GM04504 (cell line): ENCODE data around the gene PNMA6E.

Experiments used
- DNase-seq: peaks from one replicate; pipeline ENCODE4 v3.0.0-alpha.2; 2012; ENCODE audit warnings: low read depth

PNMA6E gene

GRCh38 chrX:153384390-153384789, 16.8 kb downstream of the PNMA6E start:
- no peak for DNase-seq

- no peak for DNase-seq
These were observed 18.3 kb downstream of the PNMA6E start for GRCh38 chrX:153382563-153383482.

GRCh38 chrX:153381684-153382532, 19.2 kb downstream of the PNMA6E start:
- peak; percentile 59 for DNase-seq

- no peak for DNase-seq
These were observed 20.5 kb downstream of the PNMA6E start for GRCh38 chrX:153380691-153381090.

- no peak for DNase-seq
These were observed 21.1 kb downstream of the PNMA6E start for GRCh38 chrX:153379971-153380581.

- no peak for DNase-seq
These were observed 21.6 kb downstream of the PNMA6E start for GRCh38 chrX:153379508-153379907.

GRCh38 chrX:153378607-153379006, 22.5 kb downstream of the PNMA6E start:
- no peak for DNase-seq

GRCh38 chrX:153377727-153378126, 23.4 kb downstream of the PNMA6E start:
- no peak for DNase-seq

- no peak for DNase-seq
These were observed 25.6 kb downstream of the PNMA6E start for GRCh38 chrX:153375571-153375970.

- no peak for DNase-seq
These were observed 26.7 kb downstream of the PNMA6E start for GRCh38 chrX:153374426-153374825.

- no peak for DNase-seq
These were observed 28.2 kb downstream of the PNMA6E start for GRCh38 chrX:153372949-153373348.

GRCh38 chrX:153371256-153371655, 29.9 kb downstream of the PNMA6E start:
- DNase-seq, result no peak

- no peak for DNase-seq
These were observed 30.7 kb downstream of the PNMA6E start for GRCh38 chrX:153370293-153371055.

GRCh38 chrX:153366878-153367538, 34.1 kb downstream of the PNMA6E start:
- DNase-seq, result no peak

- DNase-seq, result no peak
These were observed 35.0 kb downstream of the PNMA6E start for GRCh38 chrX:153366119-153366518.

- DNase-seq, result no peak
These were observed 35.5 kb downstream of the PNMA6E start for GRCh38 chrX:153365670-153366069.

- DNase-seq, result no peak
These were observed 39.3 kb downstream of the PNMA6E start for GRCh38 chrX:153361781-153362397.

GRCh38 chrX:153357877-153358276, 43.3 kb downstream of the PNMA6E start:
- DNase-seq, result no peak

- no peak for DNase-seq
These were observed 47.7 kb downstream of the PNMA6E start for GRCh38 chrX:153353416-153353815.

- DNase-seq, result no peak
These were observed 48.3 kb downstream of the PNMA6E start for GRCh38 chrX:153352858-153353257.

GRCh38 chrX:153351981-153352380, 49.2 kb downstream of the PNMA6E start:
- DNase-seq, result no peak
